ENCODE measurements around the gene KIFBP. TPM values are rescaled to one million over a fixed set of nuclear protein-coding genes. Genes with fewer than 3 reads are reported as not detected.
A peak's percentile ranks its signal among the peaks of the same experiment; 100 is the strongest.

Gene KIFBP
- total and polyA plus RNA-seq, 9 of the 15 experiments (the other 6 are each of a cell fraction or from before 2014, with no cell fraction given) = 5.6 to 23.2 (median 14.8) TPM

GRCh38 chr10:69064762-69065328 lies 76.2 kb downstream of the KIFBP start (continued):
- TF ChIP-seq HDAC3 (IDR thresholded peaks at IDR 0.05; ENCODE audit: borderline replicate concordance, partially characterized antibody) (no peak), ZKSCAN8 (CRISPR knock-in tag; IDR thresholded peaks at IDR 0.05) (peak; percentile 95), SNIP1 (IDR thresholded peaks at IDR 0.05; ENCODE audit: low read depth) (no peak), FOXA1 (IDR thresholded peaks at IDR 0.05; ENCODE audit: borderline replicate concordance) (no peak), ELF1 (tag; IDR thresholded peaks at IDR 0.05) (no peak), KLF1 (tag; IDR thresholded peaks at IDR 0.05) (no peak), IRF2 (CRISPR knock-in tag; IDR thresholded peaks at IDR 0.05) (no peak), EZH2 (IDR thresholded peaks at IDR 0.05; ENCODE audit: borderline replicate concordance, low read depth, low read length) (no peak), CEBPG (CRISPR knock-in tag; IDR thresholded peaks at IDR 0.05) (no peak), CEBPG (tag; conservative IDR thresholded peaks at IDR 0.05 in 1 of 2, IDR thresholded peaks at IDR 0.05 in 1 of 2) (no peak), MEIS2 (IDR thresholded peaks at IDR 0.05; ENCODE audit: partially characterized antibody) (no peak), ATF7 (IDR thresholded peaks at IDR 0.05) (no peak), STAG1 (CRISPR knock-in tag; IDR thresholded peaks at IDR 0.05; ENCODE audit: borderline replicate concordance) (no peak), NFATC3 (IDR thresholded peaks at IDR 0.05) (no peak), NELFE (IDR thresholded peaks at IDR 0.05; ENCODE audit: insufficient read depth, insufficient read length) (no peak), JUND (IDR thresholded peaks at IDR 0.05; ENCODE audit: borderline replicate concordance, low read depth, low read length) (0 out of 2 replicates have a peak, but pooled peaks have one; percentile 12), JUND (tag; IDR thresholded peaks at IDR 0.05; ENCODE audit: borderline replicate concordance, low read depth, low read length) (no peak), MTF1 (CRISPR knock-in tag; IDR thresholded peaks at IDR 0.05; ENCODE audit: borderline replicate concordance) (no peak), CTCF (IDR thresholded peaks at IDR 0.05 in 2 of 3, conservative IDR thresholded peaks at IDR 0.05 in 1 of 3; ENCODE audit: insufficient read depth in 2 of 3, low read depth in 1 of 3, low read length in 3 of 3) (peak; percentile 46 to 69 (median 56))

All from K562 (cell line).